IPS-18a (cell line): ENCODE data around the gene TOPAZ1.

Experiments used
- H3K27ac ChIP-seq: one replicate; pipeline ENCODE4 v1.5.1; 2013; ENCODE audit warnings: low read length
- H3K27me3 ChIP-seq: one replicate; pipeline ENCODE4 v1.6.1; 2013; ENCODE audit warnings: mild to moderate bottlenecking, low read length; ENCODE audit not compliant: control insufficient read depth, insufficient read depth
- H3K36me3 ChIP-seq: one replicate; pipeline ENCODE4 v1.6.1; 2013; ENCODE audit warnings: low read depth, low read length; ENCODE audit not compliant: control insufficient read depth
- H3K4me1 ChIP-seq: one replicate; pipeline ENCODE4 v1.6.1; 2013; ENCODE audit warnings: low read depth, low read length; ENCODE audit not compliant: control insufficient read depth
- H3K4me3 ChIP-seq: one replicate; pipeline ENCODE4 v1.5.1; 2013; ENCODE audit warnings: low read length
- H3K9ac ChIP-seq: one replicate; pipeline ENCODE4 v1.6.1; 2013; ENCODE audit warnings: mild to moderate bottlenecking, low read length, moderate library complexity
- H3K9me3 ChIP-seq: one replicate; pipeline ENCODE4 v1.6.1; 2013; ENCODE audit warnings: low read depth, low read length; ENCODE audit not compliant: control insufficient read depth

The TOPAZ1 gene

DNA sequence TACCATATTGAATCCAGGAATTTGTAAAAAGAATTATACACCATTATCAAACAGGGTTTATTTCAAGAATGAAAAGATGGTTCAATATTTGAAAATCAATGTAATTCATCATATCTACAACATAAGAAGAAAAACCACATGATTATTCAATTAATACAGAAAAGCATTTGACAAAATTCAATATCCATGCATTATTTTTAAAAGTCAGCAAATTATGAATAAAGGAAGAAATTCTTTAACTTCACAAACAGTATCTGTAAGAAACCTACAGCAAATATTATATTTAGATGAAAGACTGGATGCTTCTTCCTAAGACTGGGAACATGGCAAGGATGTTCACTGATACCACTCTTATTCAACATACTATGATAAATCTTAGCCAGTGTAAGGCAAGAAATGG, 55.6 kb downstream of the TOPAZ1 start:
- no peak overlapping the region for H3K9ac ChIP-seq
- H3K27me3 ChIP-seq, result no peaks in the 10 kb centered on the region
- no peaks in the 10 kb centered on the region for H3K9me3 ChIP-seq
- H3K4me3 ChIP-seq, result no peak overlapping the region
- no peaks in the 10 kb centered on the region for H3K36me3 ChIP-seq
- no peaks in the 10 kb centered on the region for H3K4me1 ChIP-seq
- no peak overlapping the region for H3K27ac ChIP-seq

DNA sequence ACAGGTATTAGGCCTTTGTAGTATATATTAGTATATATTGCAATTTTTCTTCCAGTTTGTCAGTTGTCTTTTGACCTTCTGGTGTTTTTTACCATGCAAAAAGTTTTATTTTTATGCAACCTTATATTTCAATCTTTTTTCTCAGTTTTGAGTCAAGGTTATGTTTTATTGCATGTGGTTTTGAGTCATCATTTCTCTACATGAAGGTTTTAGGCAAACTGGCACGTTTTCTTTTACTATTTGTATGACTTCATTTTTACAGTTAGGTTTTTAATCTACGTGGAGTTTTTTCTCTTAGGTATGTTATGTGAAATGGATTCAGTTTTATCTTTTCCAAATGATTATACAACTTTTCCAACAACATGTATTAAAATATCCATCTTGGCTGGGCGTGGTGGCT, 60.1 kb downstream of the TOPAZ1 start:
- Histone ChIP-seq H3K9me3 (no peaks in the 10 kb centered on the region), H3K9ac (no peak overlapping the region), H3K27me3 (no peaks in the 10 kb centered on the region), H3K36me3 (no peaks in the 10 kb centered on the region), H3K27ac (no peak overlapping the region), H3K4me3 (no peak overlapping the region), H3K4me1 (no peaks in the 10 kb centered on the region)

DNA sequence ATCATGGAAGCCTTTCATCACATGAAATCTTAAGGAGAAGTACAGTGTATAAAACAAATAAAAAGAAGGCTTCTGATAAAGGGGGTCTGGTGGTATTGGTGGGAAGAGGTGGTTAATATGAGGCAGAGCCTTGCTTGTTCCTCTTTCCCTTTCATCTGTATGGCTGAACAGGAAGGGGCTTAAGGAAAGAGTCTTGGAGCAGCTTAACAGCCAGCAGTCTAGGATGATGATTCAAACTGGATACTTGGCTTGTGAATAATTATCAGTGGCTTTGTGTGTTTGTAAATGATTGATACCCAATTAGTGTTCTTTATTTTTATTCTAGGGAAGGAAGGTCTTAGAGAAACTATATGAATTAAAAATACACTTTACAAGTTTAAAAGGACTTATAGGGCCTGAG, 67.8 kb downstream of the TOPAZ1 start:
- H3K27ac ChIP-seq, result no peak overlapping the region
- no peak overlapping the region for H3K4me3 ChIP-seq
- no peak overlapping the region for H3K9ac ChIP-seq
- H3K27me3 ChIP-seq, result no peaks in the 10 kb centered on the region
- H3K36me3 ChIP-seq, result no peaks in the 10 kb centered on the region
- no peaks in the 10 kb centered on the region for H3K4me1 ChIP-seq
- H3K9me3 ChIP-seq, result no peaks in the 10 kb centered on the region

DNA sequence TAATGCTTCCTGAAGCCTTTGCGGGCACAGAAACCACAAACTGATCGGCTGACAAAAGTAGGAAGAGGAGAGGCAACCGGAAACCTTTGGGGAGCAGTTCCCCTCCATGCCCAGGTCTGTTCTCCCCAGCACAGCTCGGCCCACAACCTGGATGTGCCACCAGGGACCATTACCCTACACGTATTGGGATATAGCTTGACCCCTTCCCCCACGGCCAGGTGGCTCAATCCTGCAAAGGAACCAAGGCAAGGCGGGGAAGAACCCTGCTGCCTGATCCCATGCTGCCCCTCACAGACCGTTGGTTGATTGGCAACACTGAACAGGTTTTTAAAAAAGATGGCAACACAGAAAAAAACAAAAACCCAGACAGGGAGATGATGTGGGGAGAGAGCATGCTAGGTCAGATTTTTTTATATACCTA, 77.2 kb downstream of the TOPAZ1 start:
- Histone ChIP-seq H3K4me1 (no peaks in the 10 kb centered on the region), H3K4me3 (no peak overlapping the region), H3K9me3 (no peaks in the 10 kb centered on the region), H3K27ac (no peak overlapping the region), H3K36me3 (no peaks in the 10 kb centered on the region), H3K9ac (no peak overlapping the region), H3K27me3 (no peaks in the 10 kb centered on the region)

DNA sequence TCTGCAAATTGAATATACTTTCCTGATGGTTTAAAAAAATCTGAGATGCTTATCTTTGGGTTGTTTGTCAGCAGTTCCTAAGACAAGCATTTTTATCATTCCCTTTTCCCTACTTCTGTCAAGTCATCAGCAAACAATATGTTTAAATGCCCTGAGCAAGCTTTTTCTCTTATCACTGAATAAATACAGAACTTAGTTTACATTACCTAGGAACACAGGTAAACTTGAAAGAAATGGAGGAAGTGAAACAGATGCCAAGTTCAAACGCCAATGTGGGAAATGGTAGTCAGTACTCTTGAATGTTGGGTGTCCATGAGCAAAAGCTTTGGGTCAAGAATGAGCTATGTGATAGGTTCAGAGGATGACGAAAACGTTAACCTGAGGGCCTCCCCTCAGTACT, 79.6 kb downstream of the TOPAZ1 start:
- no peak overlapping the region for H3K9ac ChIP-seq
- no peaks in the 10 kb centered on the region for H3K36me3 ChIP-seq
- H3K27me3 ChIP-seq, result no peaks in the 10 kb centered on the region
- H3K4me1 ChIP-seq, result no peaks in the 10 kb centered on the region
- H3K27ac ChIP-seq, result no peak overlapping the region
- no peaks in the 10 kb centered on the region for H3K9me3 ChIP-seq
- no peak overlapping the region for H3K4me3 ChIP-seq

DNA sequence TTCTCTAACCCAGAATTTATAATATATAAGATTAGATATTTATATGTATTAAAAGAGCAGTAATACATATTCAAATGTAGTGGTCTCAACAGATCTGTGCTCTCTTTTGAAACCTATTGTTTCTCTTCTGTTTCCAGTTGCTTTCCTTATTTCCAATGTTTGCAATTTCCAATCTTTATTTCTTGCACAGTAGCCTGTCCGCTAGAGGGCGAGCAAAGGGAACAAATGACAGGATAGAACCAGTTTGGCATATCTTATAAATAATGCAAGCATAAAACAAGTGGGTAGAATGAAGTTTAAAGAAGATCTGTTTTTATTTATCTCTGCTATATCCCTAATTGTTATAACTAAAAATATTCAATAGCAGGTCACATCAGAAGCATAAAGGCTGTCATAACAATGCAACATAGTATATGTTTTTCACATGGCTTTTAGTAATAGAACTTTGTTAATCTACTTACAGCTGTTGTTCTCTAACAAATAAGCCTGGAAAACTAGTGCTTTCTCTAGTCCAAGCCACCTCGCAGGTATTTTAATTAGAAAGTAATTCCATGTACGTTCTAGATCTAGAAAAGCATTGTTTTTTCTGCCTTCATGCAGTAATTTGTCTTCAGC, 81.8 kb downstream of the TOPAZ1 start:
- Histone ChIP-seq H3K27ac (no peak overlapping the region), H3K9me3 (no peaks in the 10 kb centered on the region), H3K27me3 (no peaks in the 10 kb centered on the region), H3K9ac (no peak overlapping the region), H3K36me3 (no peaks in the 10 kb centered on the region), H3K4me1 (no peaks in the 10 kb centered on the region), H3K4me3 (no peak overlapping the region)

DNA sequence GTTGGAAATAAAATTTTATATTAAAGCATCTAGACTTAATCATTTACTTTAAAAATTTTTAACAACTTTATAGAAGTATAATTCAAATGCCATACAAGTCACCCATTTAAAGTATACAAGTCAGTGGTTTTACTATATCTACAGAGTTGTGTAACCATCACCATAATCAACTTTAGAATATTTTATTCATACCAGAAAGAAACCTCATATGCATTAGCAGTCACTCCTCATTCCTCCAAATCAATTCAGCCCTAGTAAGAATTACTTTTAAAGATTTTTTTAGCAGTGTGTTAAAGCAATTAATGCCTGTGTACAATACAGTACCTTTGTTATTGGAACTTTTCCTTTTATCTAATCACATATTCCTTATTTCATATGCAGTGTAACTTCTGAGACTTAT, 82.9 kb downstream of the TOPAZ1 start:
- no peak overlapping the region for H3K4me3 ChIP-seq
- no peaks in the 10 kb centered on the region for H3K27me3 ChIP-seq
- no peak overlapping the region for H3K9ac ChIP-seq

DNA sequence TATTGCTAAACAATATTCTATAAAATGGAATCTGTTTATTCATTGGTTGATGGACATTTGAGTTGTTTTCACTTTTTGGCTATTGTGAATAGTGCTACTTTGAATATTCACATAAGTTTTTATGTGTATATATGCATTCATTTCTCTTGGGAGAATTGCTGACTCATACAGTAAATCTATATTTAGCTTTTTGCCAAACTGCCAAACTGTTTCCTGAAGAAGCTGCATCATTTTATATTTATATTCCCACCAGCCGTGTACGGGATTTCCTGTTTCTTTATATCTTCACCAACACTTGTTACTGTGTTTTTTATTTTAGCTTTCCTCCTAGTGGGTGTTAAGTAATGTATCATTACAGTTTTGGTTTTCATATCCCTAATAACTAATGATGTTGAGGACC, 84.3 kb downstream of the TOPAZ1 start:
- no peak overlapping the region for H3K4me3 ChIP-seq
- no peak overlapping the region for H3K27ac ChIP-seq
- H3K9me3 ChIP-seq, result no peaks in the 10 kb centered on the region
- H3K9ac ChIP-seq, result no peak overlapping the region
- no peaks in the 10 kb centered on the region for H3K36me3 ChIP-seq
- no peaks in the 10 kb centered on the region for H3K27me3 ChIP-seq
- H3K4me1 ChIP-seq, result no peaks in the 10 kb centered on the region

More for the DNA sequence above, 82.9 kb downstream of the TOPAZ1 start:
- H3K4me1 ChIP-seq, result no peaks in the 10 kb centered on the region
- no peaks in the 10 kb centered on the region for H3K9me3 ChIP-seq
- no peaks in the 10 kb centered on the region for H3K36me3 ChIP-seq
- H3K27ac ChIP-seq, result no peak overlapping the region

DNA sequence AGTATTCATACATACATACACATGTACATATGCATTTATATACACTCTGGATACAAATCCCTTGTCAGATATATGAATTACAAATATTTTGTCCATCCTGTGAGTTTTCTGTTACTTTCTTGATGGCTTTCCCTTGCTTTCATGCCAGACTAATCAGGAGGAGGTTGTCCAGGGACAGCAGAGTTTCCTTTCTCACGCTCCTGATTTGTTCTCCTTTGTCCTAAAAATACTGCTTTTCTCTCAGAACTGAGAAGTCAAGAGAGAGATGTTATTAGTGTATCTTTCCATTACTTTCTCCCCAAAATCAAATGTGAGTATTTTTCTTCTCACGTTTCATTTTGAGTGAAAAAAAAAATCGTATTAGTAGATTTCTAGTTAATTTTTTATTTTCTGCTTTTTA, 84.8 kb downstream of the TOPAZ1 start:
- Histone ChIP-seq H3K36me3 (no peaks in the 10 kb centered on the region), H3K27me3 (no peaks in the 10 kb centered on the region), H3K27ac (no peak overlapping the region), H3K4me1 (no peaks in the 10 kb centered on the region), H3K9me3 (no peaks in the 10 kb centered on the region), H3K4me3 (no peak overlapping the region), H3K9ac (no peak overlapping the region)

DNA sequence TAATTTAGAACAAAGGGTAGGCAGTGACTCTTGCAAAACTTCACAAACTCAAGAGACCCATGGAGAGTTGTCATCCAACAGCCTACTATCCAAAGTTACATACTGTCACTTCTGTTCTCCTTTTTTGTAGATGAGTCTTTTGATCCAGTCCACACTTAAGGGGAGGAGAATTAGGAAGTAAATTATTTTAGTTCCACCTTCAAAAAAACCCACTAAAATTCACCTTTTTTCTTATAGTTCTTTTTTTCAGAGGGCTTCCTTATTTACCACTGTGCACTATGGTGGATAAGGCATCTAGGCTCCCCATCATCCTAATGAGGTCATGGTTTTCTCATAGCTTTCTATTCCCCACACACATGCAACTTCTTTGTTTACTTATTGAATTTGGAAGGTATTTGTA, 88.3 kb downstream of the TOPAZ1 start:
- H3K4me1 ChIP-seq, result no peaks in the 10 kb centered on the region
- no peak overlapping the region for H3K9ac ChIP-seq
- no peaks in the 10 kb centered on the region for H3K9me3 ChIP-seq
- no peak overlapping the region for H3K4me3 ChIP-seq
- no peak overlapping the region for H3K27ac ChIP-seq
- H3K36me3 ChIP-seq, result no peaks in the 10 kb centered on the region
- H3K27me3 ChIP-seq, result no peaks in the 10 kb centered on the region

DNA sequence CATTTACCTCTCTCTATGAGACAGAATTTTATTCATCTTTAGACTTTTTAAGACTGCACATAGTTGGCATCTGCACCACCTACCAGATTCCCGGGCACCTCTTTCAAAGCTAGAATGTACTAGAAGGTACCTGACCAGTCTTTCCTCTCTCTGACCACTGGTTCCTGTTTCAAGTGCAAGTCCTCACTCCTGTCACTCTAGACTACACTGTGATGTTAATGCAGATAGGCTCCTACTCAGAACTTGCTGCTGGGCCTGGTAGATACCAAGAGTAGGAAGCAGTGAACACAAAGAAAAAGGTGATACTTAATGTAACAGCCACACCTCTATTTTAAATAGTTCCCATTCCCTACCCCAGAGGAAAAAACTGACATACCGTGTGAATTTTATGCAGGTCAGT, 88.8 kb downstream of the TOPAZ1 start:
- Histone ChIP-seq H3K36me3 (no peaks in the 10 kb centered on the region), H3K27ac (no peak overlapping the region), H3K9ac (no peak overlapping the region), H3K9me3 (no peaks in the 10 kb centered on the region), H3K4me1 (no peaks in the 10 kb centered on the region), H3K4me3 (no peak overlapping the region), H3K27me3 (no peaks in the 10 kb centered on the region)

DNA sequence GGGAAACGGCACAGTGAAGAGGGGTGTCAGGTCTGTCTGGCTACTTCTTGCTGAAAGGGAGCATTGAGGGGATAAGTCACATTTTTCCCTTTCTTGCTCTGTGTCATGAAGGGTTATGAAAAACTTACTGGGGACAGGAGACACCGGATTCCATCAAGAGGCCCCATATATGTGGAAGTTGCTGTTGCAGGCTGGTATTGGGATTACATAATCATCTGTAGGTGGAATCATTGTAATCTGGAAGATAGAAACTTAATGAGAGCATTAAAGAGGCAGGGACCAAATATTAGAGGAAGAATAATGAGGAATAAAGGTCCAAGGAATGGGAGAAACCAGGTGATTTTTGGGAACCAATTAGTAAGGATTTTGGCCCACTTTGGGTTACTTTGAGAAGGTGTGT, 92.6 kb downstream of the TOPAZ1 start:
- Histone ChIP-seq H3K36me3 (no peaks in the 10 kb centered on the region), H3K9me3 (no peaks in the 10 kb centered on the region), H3K27me3 (no peaks in the 10 kb centered on the region)

More for the DNA sequence above, 92.6 kb downstream of the TOPAZ1 start:
- Histone ChIP-seq H3K4me1 (peaks cover 7% of the 10 kb centered on the region), H3K27ac (no peak overlapping the region), H3K9ac (no peak overlapping the region), H3K4me3 (no peak overlapping the region)
